Neural crest cell (in vitro differentiated cells): ENCODE results near the gene HES7. TPM values are rescaled to one million over a fixed set of nuclear protein-coding genes. Genes with fewer than 3 reads are reported as not detected.

Source experiments
- DNase-seq: peaks from one replicate; pipeline ENCODE4 v3.0.0; 2021; ENCODE audit warnings: low read depth, mixed read lengths, low spot score
- H3K27ac Mint-ChIP-seq: one replicate; pipeline ENCODE4 v1.8.0; 2021; ENCODE audit warnings: mild to moderate bottlenecking, mixed read lengths; ENCODE audit not compliant: unreplicated experiment
- H3K27me3 Mint-ChIP-seq: 2 replicates; pipeline ENCODE4 v1.8.0; 2021; ENCODE audit warnings: low read depth, mild to moderate bottlenecking, mixed read lengths
- H3K36me3 Mint-ChIP-seq: 2 replicates; pipeline ENCODE4 v1.8.0; 2021; ENCODE audit warnings: low read depth, mild to moderate bottlenecking, mixed read lengths
- H3K4me1 Mint-ChIP-seq: 2 replicates; pipeline ENCODE4 v1.8.0; 2021; ENCODE audit warnings: mixed read lengths
- H3K4me3 Mint-ChIP-seq: one replicate; pipeline ENCODE4 v1.8.0; 2021; ENCODE audit warnings: mild to moderate bottlenecking, mixed read lengths
- H3K9me3 Mint-ChIP-seq: 2 replicates; pipeline ENCODE4 v1.8.0; 2021; ENCODE audit warnings: mixed read lengths
- total RNA-seq: library from RNA; stranded (reverse); gene quantifications from 2 replicates; pipeline ENCODE4 v1.2.1, GENCODE V29; 2021
- TF ChIP-seq, protein P1 (sequence below): fragments of 200-600 bp; sonication (generic); conservative IDR thresholded peaks from 2 replicates; pipeline ENCODE4 v1.5.0; 2021; ENCODE audit warnings: antibody characterized with exemption, mild to moderate bottlenecking

The HES7 gene
- total RNA-seq, 1 donor from 2014 or later: 0.56 TPM

- Mint-ChIP-seq H3K27ac (peak overlapping the region; percentile 78), H3K9me3 (no peaks in the 10 kb centered on the region), H3K27me3 (no peaks in the 10 kb centered on the region), H3K4me3 (peak overlapping the region; percentile 61), H3K36me3 (peaks cover 4% of the 10 kb centered on the region), H3K4me1 (peaks cover 3% of the 10 kb centered on the region)
- TF ChIP-seq, protein P1, sequence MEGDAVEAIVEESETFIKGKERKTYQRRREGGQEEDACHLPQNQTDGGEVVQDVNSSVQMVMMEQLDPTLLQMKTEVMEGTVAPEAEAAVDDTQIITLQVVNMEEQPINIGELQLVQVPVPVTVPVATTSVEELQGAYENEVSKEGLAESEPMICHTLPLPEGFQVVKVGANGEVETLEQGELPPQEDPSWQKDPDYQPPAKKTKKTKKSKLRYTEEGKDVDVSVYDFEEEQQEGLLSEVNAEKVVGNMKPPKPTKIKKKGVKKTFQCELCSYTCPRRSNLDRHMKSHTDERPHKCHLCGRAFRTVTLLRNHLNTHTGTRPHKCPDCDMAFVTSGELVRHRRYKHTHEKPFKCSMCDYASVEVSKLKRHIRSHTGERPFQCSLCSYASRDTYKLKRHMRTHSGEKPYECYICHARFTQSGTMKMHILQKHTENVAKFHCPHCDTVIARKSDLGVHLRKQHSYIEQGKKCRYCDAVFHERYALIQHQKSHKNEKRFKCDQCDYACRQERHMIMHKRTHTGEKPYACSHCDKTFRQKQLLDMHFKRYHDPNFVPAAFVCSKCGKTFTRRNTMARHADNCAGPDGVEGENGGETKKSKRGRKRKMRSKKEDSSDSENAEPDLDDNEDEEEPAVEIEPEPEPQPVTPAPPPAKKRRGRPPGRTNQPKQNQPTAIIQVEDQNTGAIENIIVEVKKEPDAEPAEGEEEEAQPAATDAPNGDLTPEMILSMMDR: no peak
- no peak for DNase-seq
These were observed 22.7 kb upstream of the HES7 start for GRCh38 chr17:8146381-8147140.

DNA sequence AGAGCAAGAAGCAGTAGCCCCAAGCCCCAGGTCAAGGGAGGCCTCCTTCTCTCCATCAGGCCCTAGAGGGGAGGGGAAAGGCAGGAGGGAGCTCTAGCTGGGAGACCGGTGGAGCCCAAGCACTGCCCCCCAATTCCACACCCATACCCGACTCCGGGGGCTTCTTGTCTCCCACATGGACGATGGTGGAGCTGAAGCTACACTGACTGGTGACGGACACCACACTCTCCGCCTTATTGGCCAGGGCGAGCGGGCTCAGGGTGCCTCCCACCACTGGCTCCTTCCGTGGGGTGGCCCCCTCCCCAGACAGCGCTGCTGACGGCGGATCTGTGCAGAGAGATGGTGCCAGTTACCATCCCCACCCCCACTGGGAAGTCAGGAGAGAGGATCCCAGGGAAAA, 21.9 kb upstream of the HES7 start:
- no peak for DNase-seq
- H3K4me1 Mint-ChIP-seq: no peaks in the 10 kb centered on the region
- H3K36me3 Mint-ChIP-seq: peaks cover 4% of the 10 kb centered on the region

DNA sequence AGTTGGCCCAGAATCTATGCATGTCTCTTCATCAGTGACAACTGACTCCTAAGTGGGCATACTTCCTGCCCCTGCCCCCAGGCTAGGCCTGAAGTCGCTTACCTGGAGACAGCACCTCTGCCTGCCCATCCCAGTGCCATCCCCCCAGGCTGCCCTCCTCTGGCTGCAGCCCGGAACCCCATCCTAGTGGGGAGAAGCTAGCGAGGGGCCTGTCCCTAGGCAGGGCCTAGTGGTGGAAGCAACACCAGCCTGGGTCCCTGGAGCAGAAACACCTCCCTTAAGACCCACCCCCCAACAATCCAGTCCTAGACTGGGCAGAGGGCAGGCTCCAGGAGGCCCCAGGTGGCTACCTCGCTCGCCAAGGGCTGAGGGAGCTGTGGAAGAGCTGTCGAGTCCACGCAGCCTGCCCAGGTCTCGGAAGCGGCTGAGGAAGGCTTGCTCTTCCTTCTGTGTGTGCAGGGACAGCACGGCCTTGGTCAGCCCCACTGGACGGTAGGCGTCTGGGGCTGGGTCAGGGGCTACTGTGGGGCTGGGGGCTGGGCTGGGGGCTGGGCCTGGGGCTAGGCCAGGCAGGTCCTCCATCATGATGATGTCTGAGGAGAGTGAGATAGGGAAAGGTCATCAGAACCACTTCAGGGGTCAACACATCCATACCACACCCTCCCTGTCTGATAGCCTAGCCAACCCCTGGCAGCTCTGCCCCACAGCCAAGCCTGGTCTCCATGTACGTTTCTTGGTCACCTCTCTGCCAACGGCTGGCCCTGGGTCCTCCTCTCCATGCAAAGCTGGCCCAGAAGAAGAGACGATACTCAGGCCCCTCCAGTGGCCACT, 20.7 kb upstream of the HES7 start:
- Mint-ChIP-seq H3K36me3 (peaks cover 4% of the 10 kb centered on the region), H3K27ac (no peak overlapping the region), H3K4me1 (no peaks in the 10 kb centered on the region), H3K4me3 (no peak overlapping the region), H3K9me3 (no peaks in the 10 kb centered on the region), H3K27me3 (no peaks in the 10 kb centered on the region)
- no peak for DNase-seq
- TF ChIP-seq, protein P1: no peak

More for the DNA sequence above, 21.9 kb upstream of the HES7 start:
- Mint-ChIP-seq H3K27ac (no peak overlapping the region), H3K4me3 (peak overlapping the region; percentile 61), H3K9me3 (no peaks in the 10 kb centered on the region), H3K27me3 (no peaks in the 10 kb centered on the region)
- TF ChIP-seq, protein P1: no peak

DNA sequence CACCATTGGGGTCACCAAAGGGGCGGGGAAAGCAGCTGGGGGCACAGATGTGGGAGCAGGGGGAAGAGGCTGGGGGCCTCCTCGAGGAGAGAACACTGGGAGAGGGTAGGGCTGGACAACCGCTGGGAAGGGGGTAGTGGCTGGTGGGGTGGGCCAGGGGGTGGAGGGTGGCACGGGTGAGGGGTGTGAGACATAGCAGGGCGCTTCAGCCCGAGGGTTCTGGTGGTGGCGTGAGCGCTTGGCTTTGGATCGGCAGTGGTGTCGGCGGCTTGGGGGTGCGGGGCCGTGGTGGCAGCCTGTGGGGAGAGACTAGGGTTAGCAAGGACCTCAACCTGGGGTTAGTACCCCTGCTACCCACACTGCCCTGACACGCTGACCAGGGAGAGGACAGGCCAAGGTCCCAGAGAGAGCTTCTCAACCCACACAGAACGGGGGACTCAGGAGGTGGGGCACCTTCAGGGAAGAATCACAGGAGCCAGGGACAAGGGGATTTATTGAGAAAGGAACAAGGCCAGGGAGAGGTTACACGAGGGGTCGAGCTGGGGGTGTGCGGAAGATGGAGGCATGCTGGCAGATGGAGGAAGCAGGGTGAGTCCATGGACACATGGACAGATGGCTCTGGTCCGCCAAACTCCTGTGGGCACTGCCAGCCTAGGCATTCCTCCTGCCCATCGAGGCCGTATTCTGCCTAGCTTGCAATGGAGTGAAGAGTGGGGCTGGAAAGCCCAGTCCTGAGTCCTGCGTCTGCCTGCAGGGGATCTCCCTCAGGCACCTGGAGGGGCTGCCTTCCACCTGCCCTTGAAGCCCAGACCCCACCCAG, 19.9 kb upstream of the HES7 start:
- H3K4me1 Mint-ChIP-seq: no peaks in the 10 kb centered on the region
- no peaks in the 10 kb centered on the region for H3K27me3 Mint-ChIP-seq
- DNase-seq: no peak
- peak overlapping the region; percentile 19 for H3K27ac Mint-ChIP-seq
- H3K36me3 Mint-ChIP-seq: peaks cover 4% of the 10 kb centered on the region
- no peaks in the 10 kb centered on the region for H3K9me3 Mint-ChIP-seq
- H3K4me3 Mint-ChIP-seq: no peak overlapping the region
- TF ChIP-seq, protein P1: no peak

DNA sequence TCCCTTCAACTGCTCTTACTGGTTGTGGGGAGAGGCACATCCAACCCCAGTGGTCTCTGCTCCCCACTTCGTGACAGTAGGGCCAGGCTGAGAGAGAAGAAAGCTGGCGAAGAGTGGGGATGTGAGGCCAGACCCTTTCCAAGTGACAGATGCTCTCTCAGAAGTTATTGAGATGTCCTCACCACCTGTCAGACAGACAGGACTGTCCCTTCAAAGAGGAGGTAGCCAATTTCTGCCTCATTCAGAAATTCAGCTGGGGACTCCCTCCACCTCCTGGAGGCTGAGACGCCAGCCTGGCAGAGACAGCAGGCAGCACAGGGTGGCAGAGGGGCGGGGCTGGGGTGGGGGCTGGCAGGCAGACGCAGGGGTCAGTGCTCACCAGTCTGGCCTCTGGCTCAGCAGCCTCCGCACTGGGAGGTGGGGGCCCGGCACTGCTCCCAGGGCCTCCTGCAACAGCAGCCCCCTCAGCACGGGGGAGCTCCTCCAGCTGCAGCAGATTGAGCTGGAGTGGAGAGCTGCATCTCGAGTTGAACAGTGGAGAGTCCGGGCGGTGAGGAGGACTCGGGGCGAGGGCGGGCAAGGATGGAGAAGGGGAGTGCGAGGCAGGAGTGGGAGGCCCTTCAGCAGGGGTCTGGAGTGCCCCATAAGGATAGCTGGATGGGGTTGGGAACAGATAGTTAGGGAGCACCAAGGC, 19.1 kb upstream of the HES7 start:
- Mint-ChIP-seq H3K9me3 (no peaks in the 10 kb centered on the region), H3K4me1 (no peaks in the 10 kb centered on the region), H3K4me3 (no peak overlapping the region), H3K27me3 (no peaks in the 10 kb centered on the region), H3K36me3 (peaks cover 4% of the 10 kb centered on the region), H3K27ac (no peak overlapping the region)
- TF ChIP-seq, protein P1: no peak
- DNase-seq: no peak
